ENCODE measurements around the gene KRTAP5-6. TPM values are rescaled to one million over a fixed set of nuclear protein-coding genes. Genes with fewer than 3 reads are reported as not detected.

Gene KRTAP5-6
- polyA plus RNA-seq, 2 of the 4 experiments (the other 2 are of a cell fraction), result not detected

DNA sequence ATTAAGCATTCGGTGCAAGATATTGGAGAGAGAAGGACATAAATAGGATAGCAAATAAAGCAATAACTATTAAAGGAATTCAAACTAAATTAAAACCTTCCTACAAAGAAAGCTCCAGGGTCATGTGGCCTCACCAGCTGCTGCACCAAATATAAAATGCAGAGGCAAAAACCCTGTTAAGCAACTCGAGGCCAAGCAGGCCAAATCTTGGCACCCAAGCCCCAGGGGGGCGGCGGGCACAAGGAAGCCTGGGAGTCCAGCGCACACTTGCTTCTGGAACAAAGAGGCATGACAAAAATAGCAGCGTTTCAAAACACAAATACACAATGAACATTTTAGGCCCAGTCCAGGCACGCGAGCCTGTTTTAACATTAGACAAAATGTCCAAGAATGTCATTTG, 20.8 kb downstream of the KRTAP5-6 start:
- no peak for DNase-seq (ENCODE audit: low read depth in 1 of 2, low spot score in 1 of 2)
- H3K27ac ChIP-seq, result no peak overlapping the region
- H3K4me1 ChIP-seq, result no peaks in the 10 kb centered on the region
- 71% methylated on average over 8 of the region's 8 CpGs for WGBS (ENCODE audit: missing lambda C conversion rate)
- CTCF ChIA-PET, result interaction anchor here (0.7 to 2.4 kb wide), 9 partner anchors 13 to 814 kb away, joined by 3 to 16 read pairs (median 4); no protein-coding TSS in a partner anchor
- H3K9me3 ChIP-seq, result no peaks in the 10 kb centered on the region
- POLR2A ChIA-PET, result no interaction called here
- no peak overlapping the region for H3K4me3 ChIP-seq
- no peak overlapping the region for H3K4me2 ChIP-seq
- ATAC-seq, result no peak
- no peak for FAIRE-seq
- TF ChIP-seq MAFK (IDR thresholded peaks at IDR 0.05; ENCODE audit: partially characterized antibody) (no peak), HEYL (CRISPR knock-in tag; IDR thresholded peaks at IDR 0.05) (no peak), NFE2L2 (conservative IDR thresholded peaks at IDR 0.05; ENCODE audit: low read length) (no peak), RFX5 (IDR thresholded peaks at IDR 0.05) (no peak), ESRRA (IDR thresholded peaks at IDR 0.05; ENCODE audit: borderline replicate concordance, low read length) (no peak), KDM5A (IDR thresholded peaks at IDR 0.05) (no peak), CBX2 (IDR thresholded peaks at IDR 0.05; ENCODE audit: borderline replicate concordance, low read depth) (no peak), MAZ (IDR thresholded peaks at IDR 0.05; ENCODE audit: borderline replicate concordance, low read depth, low read length) (no peak), RNF2 (IDR thresholded peaks at IDR 0.05; ENCODE audit: borderline replicate concordance, low read depth) (no peak)
- TF ChIP-seq, protein P1, sequence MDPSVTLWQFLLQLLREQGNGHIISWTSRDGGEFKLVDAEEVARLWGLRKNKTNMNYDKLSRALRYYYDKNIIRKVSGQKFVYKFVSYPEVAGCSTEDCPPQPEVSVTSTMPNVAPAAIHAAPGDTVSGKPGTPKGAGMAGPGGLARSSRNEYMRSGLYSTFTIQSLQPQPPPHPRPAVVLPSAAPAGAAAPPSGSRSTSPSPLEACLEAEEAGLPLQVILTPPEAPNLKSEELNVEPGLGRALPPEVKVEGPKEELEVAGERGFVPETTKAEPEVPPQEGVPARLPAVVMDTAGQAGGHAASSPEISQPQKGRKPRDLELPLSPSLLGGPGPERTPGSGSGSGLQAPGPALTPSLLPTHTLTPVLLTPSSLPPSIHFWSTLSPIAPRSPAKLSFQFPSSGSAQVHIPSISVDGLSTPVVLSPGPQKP (IDR thresholded peaks at IDR 0.05; ENCODE audit: low read depth, low read length), result no peak

DNA sequence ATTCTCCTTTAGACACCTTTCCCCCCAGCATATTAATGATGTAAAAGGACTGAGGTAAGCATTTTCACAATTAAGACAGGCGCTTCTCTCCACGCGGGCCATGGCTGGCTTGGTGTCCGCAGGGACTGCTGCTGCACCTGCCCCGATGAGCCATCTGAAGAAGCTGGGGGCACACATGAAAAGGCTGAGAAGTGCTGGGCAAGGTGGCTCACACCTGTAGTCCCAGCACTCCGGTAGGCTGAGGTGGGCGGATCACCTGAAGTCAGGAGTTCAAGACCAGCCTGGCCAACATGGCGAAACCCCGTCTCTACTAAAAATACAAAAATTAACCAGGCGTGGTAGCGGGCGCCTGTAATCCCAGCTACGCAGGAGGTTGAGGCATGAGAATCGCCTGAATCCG, 21.3 kb downstream of the KRTAP5-6 start:
- Histone ChIP-seq H3K9me3 (no peaks in the 10 kb centered on the region), H3K27ac (no peak overlapping the region), H3K4me3 (no peak overlapping the region), H3K4me2 (no peak overlapping the region), H3K4me1 (no peaks in the 10 kb centered on the region)
- ChIA-PET CTCF (interaction anchor here (0.7 to 2.4 kb wide), 6 partner anchors 24 to 114 kb away, joined by 3 to 16 read pairs (median 4); no protein-coding TSS in a partner anchor), POLR2A (no interaction called here)
- FAIRE-seq (no peak), DNase-seq (ENCODE audit: low read depth in 1 of 2, low spot score in 1 of 2) (no peak), ATAC-seq (no peak)
- TF ChIP-seq JUNB (IDR thresholded peaks at IDR 0.05), result no peak
- TF ChIP-seq, protein P2, sequence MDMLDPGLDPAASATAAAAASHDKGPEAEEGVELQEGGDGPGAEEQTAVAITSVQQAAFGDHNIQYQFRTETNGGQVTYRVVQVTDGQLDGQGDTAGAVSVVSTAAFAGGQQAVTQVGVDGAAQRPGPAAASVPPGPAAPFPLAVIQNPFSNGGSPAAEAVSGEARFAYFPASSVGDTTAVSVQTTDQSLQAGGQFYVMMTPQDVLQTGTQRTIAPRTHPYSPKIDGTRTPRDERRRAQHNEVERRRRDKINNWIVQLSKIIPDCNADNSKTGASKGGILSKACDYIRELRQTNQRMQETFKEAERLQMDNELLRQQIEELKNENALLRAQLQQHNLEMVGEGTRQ (IDR thresholded peaks at IDR 0.05), result no peak
- TF ChIP-seq RNF2 (IDR thresholded peaks at IDR 0.05; ENCODE audit: borderline replicate concordance, low read depth), result no peak
- peak; percentile 44 for TF ChIP-seq MAFK (IDR thresholded peaks at IDR 0.05; ENCODE audit: partially characterized antibody)
- TF ChIP-seq SMC3 (IDR thresholded peaks at IDR 0.05), result no peak
- TF ChIP-seq, protein P3, sequence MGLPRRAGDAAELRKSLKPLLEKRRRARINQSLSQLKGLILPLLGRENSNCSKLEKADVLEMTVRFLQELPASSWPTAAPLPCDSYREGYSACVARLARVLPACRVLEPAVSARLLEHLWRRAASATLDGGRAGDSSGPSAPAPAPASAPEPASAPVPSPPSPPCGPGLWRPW (IDR thresholded peaks at IDR 0.05), result no peak
- 81% methylated on average over 14 of the region's 15 CpGs for WGBS (ENCODE audit: missing lambda C conversion rate)

DNA sequence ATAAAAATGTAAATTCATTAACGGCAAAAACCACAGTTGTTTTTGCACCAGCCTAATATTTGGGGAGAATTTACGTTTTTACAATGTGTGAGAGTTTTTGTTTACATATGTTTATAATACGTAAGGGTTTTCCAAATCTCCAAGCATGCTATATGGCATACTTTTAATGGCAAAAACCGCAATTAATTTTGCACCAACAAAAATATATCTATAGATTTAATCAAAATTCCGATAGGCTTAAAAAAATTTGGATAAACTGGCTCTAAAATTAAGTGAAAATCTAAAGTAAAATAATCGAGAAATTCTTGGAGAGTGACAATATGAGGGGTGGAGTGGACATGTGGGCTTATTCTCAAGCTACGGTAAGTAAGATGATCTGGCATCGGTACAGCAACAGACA, 22.8 kb downstream of the KRTAP5-6 start:
- CTCF ChIA-PET, result interaction anchor here (1.1 kb wide), 1 partner anchor 113 kb away, joined by 3 read pairs; no protein-coding TSS in a partner anchor
- 31% methylated on average over 8 of the region's 8 CpGs for WGBS (ENCODE audit: missing lambda C conversion rate)

More for the DNA sequence above, 22.8 kb downstream of the KRTAP5-6 start:
- DNase-seq (ENCODE audit: low read depth in 1 of 2, low spot score in 1 of 2), result no peak
- TF ChIP-seq RARB (CRISPR knock-in tag; IDR thresholded peaks at IDR 0.05), result no peak
- TF ChIP-seq NFE2L2 (conservative IDR thresholded peaks at IDR 0.05; ENCODE audit: low read length), result no peak
- TF ChIP-seq NPAS2 (CRISPR knock-in tag; IDR thresholded peaks at IDR 0.05; ENCODE audit: borderline replicate concordance), result no peak
- TF ChIP-seq CBX8 (IDR thresholded peaks at IDR 0.05), result no peak
- TF ChIP-seq, protein P4, sequence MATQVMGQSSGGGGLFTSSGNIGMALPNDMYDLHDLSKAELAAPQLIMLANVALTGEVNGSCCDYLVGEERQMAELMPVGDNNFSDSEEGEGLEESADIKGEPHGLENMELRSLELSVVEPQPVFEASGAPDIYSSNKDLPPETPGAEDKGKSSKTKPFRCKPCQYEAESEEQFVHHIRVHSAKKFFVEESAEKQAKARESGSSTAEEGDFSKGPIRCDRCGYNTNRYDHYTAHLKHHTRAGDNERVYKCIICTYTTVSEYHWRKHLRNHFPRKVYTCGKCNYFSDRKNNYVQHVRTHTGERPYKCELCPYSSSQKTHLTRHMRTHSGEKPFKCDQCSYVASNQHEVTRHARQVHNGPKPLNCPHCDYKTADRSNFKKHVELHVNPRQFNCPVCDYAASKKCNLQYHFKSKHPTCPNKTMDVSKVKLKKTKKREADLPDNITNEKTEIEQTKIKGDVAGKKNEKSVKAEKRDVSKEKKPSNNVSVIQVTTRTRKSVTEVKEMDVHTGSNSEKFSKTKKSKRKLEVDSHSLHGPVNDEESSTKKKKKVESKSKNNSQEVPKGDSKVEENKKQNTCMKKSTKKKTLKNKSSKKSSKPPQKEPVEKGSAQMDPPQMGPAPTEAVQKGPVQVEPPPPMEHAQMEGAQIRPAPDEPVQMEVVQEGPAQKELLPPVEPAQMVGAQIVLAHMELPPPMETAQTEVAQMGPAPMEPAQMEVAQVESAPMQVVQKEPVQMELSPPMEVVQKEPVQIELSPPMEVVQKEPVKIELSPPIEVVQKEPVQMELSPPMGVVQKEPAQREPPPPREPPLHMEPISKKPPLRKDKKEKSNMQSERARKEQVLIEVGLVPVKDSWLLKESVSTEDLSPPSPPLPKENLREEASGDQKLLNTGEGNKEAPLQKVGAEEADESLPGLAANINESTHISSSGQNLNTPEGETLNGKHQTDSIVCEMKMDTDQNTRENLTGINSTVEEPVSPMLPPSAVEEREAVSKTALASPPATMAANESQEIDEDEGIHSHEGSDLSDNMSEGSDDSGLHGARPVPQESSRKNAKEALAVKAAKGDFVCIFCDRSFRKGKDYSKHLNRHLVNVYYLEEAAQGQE (IDR thresholded peaks at IDR 0.05), result no peak
- no peak for TF ChIP-seq KDM5A (IDR thresholded peaks at IDR 0.05)
- ATAC-seq, result no peak
- no peaks in the 10 kb centered on the region for H3K4me1 ChIP-seq
- no peak overlapping the region for H3K27ac ChIP-seq
- H3K4me3 ChIP-seq, result no peak overlapping the region
- no peak overlapping the region for H3K4me2 ChIP-seq
- POLR2A ChIA-PET, result no interaction called here
- no peak for FAIRE-seq
- H3K9me3 ChIP-seq, result no peaks in the 10 kb centered on the region

Data from A549 (cell line).